ENCODE results near the gene DSC1. TPM values are rescaled to one million over a fixed set of nuclear protein-coding genes. Genes with fewer than 3 reads are reported as not detected.

Gene DSC1
- total and polyA plus RNA-seq, 3 experiments from 2014 or later = 0.11 to 2.1 (median 0.18) TPM

Other genes with a start within 250 kb of the DSC1 start
- not detected for gene DSC3, start 120.1 kb downstream of the DSC1 start, total RNA-seq
- not detected for gene DSC3, start 120.1 kb downstream of the DSC1 start, polyA plus RNA-seq
- gene DSC2, start 60.4 kb downstream of the DSC1 start, total RNA-seq = not detected
- gene DSC2, start 60.4 kb downstream of the DSC1 start, polyA plus RNA-seq = not detected
- not detected for gene DSG1, start 155.3 kb upstream of the DSC1 start, total RNA-seq
- not detected for gene DSG1, start 155.3 kb upstream of the DSC1 start, polyA plus RNA-seq
- not detected for gene DSG4, start 213.9 kb upstream of the DSC1 start, total RNA-seq
- not detected for gene DSG4, start 213.9 kb upstream of the DSC1 start, polyA plus RNA-seq

Data from CD8-positive, alpha-beta memory T cell (primary cell).